GM18873 (cell line): ENCODE results near the gene CCND1.
"Not testable (repeated sequence)": the region's sequence is repeated elsewhere in the genome, so short reads cannot be mapped to it uniquely, and the experiment has no call there.

Experiments
- ATAC-seq: cut with Tn5 transposase; IDR thresholded peaks from one replicate; pipeline ENCODE4 v1.9.1; 2021; ENCODE audit warnings: mild to moderate bottlenecking, moderate library complexity, moderate number of reproducible peaks; ENCODE audit not compliant: unreplicated experiment, low FRiP score

CCND1 gene

GRCh38 chr11:69617220-69617619 lies 23.7 kb upstream of the CCND1 start:
- no peak for ATAC-seq

- ATAC-seq: no peak
Measured at GRCh38 chr11:69617682-69618081, 23.3 kb upstream of the CCND1 start.

DNA sequence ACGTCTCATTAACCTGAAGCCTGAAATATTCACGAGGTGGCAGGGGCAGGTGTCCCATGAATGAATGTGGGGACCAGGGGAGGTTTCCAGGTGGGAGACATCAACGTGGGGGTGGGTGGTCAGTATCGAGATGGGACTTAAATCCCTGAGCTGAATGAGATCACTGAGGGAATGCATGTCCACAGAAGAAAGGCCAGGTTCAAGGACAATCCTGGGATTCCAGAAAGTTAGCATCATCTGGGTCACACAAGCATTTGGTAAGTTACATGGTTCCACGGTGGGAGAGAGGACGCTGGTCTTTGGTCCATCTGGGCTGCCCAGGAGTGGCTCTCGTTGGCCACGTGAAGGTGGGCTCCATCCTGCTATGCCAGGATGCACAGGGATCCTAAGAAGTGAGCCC lies 22.7 kb upstream of the CCND1 start:
- no peak for ATAC-seq

GRCh38 chr11:69620683-69621290 lies 20.2 kb upstream of the CCND1 start:
- ATAC-seq: no peak

DNA sequence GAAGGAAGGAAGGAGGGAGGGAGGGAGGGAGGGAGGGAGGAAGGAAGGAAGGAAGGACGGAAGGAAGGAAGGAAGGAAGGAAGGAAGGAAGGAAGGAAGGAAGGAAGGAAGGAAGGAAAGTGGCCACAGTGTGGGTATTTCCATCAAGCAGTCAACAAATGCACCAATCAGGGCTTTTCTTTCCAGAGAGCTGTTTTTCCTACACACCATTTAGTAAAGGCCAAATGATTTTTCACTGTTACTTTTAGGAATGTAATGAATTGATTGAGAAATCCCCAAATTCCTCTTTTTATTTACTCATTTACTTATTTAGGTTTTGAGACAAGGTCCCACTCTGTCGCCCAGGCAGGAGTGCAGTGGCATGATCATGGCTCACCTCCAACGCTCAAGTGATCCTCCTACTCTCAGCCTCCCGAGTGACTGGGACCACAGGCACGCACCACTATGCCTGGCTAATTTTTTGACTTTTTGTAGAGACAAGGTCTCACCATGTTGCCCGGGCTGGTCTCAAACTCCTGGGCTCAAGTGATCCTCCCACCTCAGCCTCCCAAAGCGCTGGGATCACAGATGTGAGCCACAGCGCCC lies 18.8 kb upstream of the CCND1 start:
- ATAC-seq: not testable (repeated sequence)

- ATAC-seq: no peak
Measured at GRCh38 chr11:69624293-69624692, 16.7 kb upstream of the CCND1 start.

DNA sequence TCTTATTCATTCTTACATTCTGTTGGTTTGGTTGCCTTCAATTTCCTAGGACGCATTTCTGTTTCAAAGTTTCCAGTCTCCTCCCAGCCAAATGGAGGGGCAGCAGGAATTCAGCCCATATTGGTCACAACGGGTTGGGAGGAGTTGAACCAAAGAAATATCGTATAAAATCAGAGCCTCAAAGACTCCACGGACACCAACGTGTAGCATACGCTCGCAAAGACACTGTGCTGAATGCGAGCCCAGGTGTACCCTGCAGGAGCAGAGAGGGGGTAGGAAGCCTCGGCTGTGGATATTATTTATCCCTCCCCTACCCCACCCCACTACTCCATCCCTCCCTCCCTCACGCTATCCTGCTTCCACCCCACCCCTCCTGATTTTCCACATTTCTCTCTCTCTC lies 15.5 kb upstream of the CCND1 start:
- ATAC-seq: no peak

DNA sequence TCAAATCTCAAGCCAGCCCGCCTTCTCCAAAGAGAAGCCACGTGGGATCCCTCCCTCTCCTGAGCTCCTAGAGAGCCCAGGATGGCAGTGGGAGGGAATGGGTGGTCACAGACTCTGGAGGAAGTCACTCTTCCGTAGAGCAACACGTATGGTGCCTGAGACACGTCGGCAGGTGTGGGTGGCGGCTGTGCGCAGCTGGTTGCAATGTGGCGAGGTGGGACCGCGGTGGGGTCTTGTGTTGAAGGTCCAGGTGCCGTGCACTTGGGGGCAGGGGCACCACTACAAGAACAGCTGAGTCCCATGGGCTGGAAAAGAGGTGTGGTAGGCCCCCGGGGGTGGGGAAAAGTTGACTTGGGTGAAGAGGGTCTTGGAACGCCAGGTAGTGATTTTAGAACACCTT lies 13.4 kb upstream of the CCND1 start:
- no peak for ATAC-seq

DNA sequence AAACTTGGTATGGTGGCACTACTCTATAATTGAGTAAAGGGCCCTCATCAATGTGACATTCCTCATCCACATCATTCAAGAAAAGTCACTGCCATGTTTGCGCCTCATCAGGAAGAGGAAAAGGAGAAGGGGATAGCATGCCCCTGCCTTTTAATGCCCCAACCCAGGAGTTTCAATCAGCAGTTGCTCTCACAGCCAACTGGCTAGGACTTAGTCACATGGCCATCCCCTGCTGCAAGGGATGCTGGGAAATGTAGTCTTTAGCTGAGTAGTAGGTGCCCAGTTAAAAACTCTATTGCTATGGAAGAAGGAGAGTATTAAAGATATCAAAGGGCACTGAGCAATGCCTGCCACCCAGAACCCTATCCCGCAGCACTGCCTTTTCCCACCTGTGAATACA lies 10.9 kb upstream of the CCND1 start:
- no peak for ATAC-seq

- no peak for ATAC-seq
Measured at GRCh38 chr11:69630424-69630823, 10.5 kb upstream of the CCND1 start.

DNA sequence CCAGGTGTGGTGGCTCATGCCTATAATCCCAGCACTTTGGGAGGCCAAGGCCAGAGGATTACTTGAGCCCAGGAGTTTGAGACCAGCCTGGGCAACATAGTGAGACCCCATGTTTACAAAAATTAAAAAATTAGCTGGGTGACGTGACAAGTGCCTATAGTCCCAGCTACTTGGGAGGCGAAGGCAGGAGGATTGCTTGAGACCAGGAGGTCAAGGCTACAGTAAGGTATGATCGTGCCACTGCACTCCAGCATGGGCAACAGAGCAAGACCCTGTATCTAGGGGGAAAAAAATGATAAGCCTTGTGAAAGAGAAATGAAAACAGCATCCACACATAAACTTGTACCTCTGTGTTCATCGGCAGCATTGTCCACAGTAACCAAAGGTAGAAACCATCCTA lies 8.1 kb upstream of the CCND1 start:
- ATAC-seq: no peak

GRCh38 chr11:69634069-69634468 lies 6.9 kb upstream of the CCND1 start:
- ATAC-seq: no peak

GRCh38 chr11:69634590-69634989 lies 6.4 kb upstream of the CCND1 start:
- no peak for ATAC-seq

- no peak for ATAC-seq
Measured at GRCh38 chr11:69635195-69635594, 5.8 kb upstream of the CCND1 start.

DNA sequence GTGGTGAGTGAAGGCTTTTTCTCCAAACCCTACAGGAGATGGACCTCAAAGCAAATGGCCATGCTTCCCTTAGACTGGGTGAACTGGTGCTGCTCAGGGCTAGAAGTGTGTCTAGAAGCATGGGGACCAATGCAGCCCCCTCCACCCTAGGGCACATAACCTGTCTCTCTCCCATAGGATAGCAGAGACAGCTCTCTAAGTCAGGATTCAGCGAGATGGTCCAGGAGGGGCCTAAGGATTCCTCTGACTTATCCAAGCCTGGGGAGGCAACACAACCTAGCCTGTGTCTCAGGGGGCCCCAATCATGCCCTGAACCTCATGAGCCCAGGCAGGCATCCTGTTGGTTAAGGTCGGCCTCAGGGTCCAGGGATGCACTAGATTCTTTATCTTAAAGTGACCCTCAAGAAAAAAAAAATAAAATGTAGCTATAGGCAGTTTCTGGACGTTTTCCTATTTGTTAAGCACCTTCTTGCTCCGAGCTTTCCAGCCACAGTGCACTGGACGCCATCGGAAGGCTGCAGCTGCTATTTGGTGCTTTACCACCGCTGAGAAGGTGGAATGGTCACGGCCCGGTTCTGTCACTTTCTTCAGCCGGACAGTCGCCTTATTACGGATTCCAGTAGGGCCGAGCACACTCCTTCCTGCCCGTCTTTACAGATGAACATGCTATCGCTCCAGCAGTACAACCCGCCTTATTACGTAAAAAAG lies 5.0 kb upstream of the CCND1 start:
- no peak for ATAC-seq

DNA sequence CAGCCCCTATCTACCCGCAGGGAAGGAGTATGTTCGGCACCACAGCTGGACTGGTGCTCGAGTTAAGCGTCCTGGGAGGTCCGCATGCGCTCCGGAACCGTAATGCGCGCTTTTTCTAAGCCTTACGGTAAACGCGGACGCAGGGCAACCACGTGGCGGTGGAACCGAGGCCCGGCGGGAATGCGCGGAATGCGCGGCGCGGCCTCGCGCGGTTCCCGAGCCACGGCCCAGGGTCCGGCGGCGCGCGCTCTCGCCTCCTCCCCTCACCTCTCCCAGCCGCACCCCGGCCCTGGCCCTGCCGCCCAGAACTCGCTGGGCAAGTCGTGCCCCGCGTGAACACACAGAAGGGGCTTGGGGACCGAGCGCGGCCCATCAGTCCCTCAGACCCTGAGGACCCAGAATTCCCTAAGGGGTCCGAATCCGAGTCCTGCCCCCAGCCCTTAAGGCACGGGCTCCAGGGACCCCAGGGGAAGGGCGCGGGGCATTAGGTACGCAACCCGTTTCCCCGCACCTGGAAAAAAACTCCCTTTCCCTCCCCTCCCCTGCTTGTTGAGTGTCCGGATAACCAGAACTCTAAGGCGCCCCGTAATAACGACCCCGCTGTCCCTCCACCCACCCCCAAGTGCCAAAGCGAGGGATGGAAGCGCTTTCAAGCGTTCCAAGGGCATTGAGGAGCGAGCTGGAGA lies 4.3 kb upstream of the CCND1 start:
- ATAC-seq: no peak

DNA sequence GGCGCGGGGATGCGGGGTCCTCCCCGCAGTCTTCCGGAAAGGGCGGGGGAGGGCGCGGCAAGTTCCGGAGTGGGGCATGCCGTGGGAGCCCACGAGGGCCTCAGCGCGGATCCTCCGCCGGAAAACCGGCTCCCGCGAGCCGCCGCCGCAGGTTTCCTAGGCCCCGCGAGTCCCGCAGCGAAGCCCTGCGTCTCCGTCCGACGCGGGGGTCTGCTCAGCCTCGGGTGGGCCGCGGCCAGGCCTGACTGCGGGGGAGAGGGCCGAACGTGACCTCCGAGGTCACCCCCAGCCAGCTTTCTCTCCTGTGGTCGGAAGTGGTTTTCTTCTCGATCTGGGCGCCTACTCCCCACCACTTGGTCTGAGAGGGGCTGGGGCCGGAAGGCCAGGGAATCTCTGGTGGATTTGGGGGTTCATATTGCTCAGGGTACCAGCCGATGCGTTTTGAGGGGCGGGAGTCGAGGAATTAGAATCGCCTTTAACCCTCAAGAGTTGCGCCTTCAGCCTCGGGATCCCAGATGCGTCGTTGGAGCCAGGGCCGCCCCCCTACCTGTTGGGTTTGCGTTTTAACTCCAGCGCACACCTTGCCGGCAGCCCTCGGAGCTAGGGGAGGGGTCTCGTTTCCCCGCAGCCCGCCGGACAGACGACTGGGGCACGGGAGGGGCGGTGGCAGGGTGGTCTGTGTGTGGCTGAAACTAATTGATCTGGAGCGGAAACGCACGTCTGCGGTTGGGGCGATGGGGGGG lies 3.6 kb upstream of the CCND1 start:
- ATAC-seq: no peak

DNA sequence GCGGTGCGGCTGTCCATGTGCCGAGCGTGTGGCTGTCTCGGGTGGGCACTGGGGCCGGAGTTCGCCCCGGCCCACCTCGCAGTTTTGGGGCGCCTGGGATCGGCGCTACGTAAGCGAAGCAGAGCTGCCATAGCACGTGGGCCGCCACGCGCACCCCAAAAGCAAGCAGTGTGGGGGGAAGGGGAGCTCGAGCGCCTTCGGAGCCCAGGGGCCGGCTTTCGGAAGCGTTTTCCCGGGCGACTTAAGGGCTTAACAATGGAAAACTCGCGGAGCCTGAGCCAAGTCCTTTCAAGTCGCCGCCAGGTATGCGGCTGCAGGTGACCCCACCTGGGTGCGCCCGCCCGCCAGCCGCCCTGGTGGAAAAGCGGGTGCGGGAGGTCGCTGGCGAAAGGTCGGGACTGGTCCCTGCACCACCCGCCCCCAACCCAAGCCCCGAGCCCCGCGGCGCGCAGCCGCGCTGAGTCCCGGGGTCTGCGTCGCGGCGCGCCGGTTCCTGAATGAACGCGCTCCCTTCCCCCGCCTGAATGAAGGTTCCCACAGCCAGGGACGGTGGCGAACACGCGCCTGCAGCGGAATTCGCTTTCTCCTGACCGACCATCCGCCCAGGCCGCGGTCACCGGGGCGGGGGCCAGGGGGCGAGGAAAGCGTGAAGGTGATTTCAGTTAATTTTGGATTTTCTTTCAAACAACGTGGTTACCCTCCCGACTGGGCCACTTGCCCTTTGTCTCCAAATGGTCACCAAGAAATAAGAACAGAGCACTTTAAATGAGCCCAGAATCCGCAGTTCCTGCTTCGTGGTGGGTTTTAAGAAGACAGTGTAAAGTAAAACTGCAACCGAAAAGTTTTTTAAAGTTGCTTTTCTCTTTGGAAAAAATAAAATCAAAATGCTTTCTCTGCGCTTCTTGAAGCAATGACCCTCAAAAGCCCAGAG lies 2.8 kb upstream of the CCND1 start:
- no peak for ATAC-seq

DNA sequence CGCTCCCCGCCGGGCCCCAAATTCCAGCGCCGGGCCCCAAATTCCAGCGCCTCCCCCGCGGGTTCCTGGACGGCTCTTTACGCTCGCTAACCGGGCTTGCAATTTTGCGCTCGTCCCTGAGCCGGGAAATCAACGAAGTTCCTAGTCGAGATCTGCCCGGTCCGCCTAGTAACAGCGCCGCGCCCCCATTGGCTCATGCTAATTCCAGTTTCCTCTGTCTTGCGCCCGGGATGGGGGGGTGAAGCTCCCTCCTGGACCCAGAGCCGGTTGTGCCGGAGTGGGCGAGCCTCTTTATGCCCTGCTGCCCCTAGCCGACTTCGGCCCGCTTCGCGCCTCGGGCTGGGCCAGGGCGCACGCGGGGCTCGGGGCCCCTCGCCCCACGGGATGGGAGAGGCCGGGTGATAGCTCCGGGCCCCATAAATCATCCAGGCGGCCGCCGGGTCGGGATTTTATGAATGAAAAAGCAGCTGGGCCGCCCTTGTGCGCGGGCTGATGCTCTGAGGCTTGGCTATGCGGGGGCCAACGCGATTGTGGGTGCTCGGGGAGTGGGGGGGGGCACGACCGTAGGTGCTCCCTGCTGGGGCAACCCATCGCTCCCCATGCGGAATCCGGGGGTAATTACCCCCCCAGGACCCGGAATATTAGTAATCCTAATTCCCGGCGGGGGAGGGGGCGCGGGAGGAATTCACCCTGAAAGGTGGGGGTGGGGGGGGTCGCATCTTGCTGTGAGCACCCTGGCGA lies 1.8 kb upstream of the CCND1 start:
- ATAC-seq: no peak
